HG03521 (cell line): Measurements from ENCODE around the gene BAAT.

Source experiments
- ATAC-seq: cut with Tn5 transposase; IDR thresholded peaks from one replicate; pipeline ENCODE4 v1.9.1; 2021; ENCODE audit warnings: mild to moderate bottlenecking, moderate library complexity; ENCODE audit not compliant: unreplicated experiment

The BAAT gene

GRCh38 chr9:101324245-101324804, 60.5 kb downstream of the BAAT start:
- ATAC-seq: no peak

GRCh38 chr9:101323129-101323528, 61.7 kb downstream of the BAAT start:
- ATAC-seq: no peak

- ATAC-seq: no peak
Measured at GRCh38 chr9:101317735-101318134, 67.1 kb downstream of the BAAT start.

DNA sequence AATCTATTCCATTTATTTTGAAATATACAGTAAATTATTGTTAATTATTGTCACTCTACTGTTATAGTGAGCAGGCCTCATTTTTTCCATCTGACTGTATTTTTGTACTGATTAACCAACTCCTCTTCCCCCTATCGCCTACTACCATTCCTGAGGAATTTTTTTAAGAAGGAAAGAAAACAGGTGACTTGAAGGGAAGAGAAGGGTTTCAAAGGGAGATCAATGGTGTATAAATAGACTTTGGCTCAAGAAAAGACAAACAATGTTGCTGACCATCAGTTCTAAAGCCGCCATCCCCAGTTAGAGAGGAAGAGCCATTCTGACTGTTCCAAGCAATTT, 69.7 kb downstream of the BAAT start:
- ATAC-seq: no peak

DNA sequence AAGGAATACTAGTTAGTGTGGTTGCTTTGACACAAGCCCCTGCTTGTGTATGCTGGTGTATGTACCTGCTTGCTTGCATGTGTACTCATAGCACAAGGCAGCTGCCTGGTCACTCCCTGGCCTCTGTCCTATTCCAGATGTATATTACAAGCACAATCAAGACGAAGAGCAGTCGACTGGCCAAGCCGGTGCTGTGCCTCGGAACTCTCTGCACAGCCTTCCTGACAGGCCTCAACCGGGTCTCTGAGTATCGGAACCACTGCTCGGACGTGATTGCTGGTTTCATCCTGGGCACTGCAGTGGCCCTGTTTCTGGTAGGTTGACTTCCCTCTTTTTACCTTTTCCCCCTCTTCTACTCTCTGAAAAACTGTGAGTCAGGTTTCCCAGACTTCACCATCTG, 72.1 kb downstream of the BAAT start:
- ATAC-seq: no peak

DNA sequence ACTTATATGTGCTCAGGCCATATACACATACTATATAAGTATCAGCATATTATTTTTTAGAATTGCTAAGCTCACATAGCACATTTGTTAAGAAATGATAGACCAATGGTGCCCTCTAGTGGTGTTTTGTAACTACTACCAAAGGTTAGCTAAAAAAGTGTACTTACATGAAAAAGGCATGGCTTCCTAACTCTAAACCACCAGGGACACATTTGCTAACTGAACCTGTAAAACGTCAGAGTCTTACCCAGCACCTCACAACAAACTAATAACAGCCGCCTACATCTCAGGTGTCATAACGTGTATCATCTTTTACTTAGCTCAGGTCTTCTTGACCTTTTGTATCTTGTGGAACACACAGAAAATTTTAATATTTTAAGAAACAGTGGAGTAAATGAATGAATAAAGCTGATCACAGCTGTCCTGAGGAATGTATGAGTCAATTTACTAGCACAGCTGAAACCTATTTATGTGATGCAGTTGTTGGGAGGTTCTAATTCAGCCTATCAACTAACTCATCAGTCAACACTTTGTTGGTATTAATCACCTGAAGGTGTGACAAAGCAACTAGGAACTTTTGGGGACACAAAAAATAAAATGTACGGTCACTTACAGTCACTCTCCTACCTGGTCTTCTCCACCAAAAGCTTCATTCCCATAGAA, 72.9 kb downstream of the BAAT start:
- ATAC-seq: peak; percentile 89

DNA sequence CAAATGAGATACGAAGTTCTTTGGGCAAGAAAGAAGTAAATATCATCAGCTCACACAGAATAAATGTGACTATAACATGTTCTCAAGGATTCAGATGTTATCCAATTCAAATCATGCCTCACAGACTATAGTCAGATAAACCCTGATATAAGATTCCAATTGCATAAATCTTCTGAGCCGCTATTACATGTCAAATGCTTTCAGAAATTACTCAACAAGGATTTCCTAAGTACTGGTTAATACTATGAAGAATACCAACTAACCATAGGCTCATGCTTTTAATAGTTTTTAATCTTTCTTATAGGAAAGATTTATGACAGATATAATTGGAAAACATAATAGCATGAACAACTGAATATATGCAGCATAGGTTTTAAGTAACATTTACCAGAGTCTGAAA, 73.6 kb downstream of the BAAT start:
- no peak for ATAC-seq
